Upper lobe of right lung (tissue), 1 donor: Measurements from ENCODE around the gene SLC44A1. TPM values are rescaled to one million over a fixed set of nuclear protein-coding genes. Genes with fewer than 3 reads are reported as not detected.

ENCODE experiments used
- ATAC-seq: fragments of 200-7000 bp; cut with Tn5 transposase; one replicate; pipeline ENCODE4 v1.9.1; 2020; ENCODE audit warnings: mild to moderate bottlenecking, moderate library complexity
- DNase-seq: peaks from one replicate; pipeline ENCODE4 v3.0.0-alpha.2; 2020
- H3K27ac ChIP-seq: fragments of 200-600 bp; one replicate; pipeline ENCODE4 v1.8.0; 2022
- H3K27me3 ChIP-seq: fragments of 200-600 bp; one replicate; pipeline ENCODE4 v1.8.0; 2022; ENCODE audit warnings: mild to moderate bottlenecking
- H3K36me3 ChIP-seq: fragments of 200-600 bp; one replicate; pipeline ENCODE4 v1.8.0; 2022
- H3K4me1 ChIP-seq: fragments of 200-600 bp; one replicate; pipeline ENCODE4 v1.8.0; 2022
- H3K4me3 ChIP-seq: fragments of 200-600 bp; one replicate; pipeline ENCODE4 v1.8.0; 2022; ENCODE audit warnings: mild to moderate bottlenecking
- H3K9me3 ChIP-seq: fragments of 200-600 bp; one replicate; pipeline ENCODE4 v1.8.0; 2022
- intact Hi-C: fragments of 100-400 bp; cut with DNase I; formaldehyde crosslinking; loops from one replicate; pipeline ENCODE4 v1.11.0; 2022
- total RNA-seq: library from RNA; stranded (reverse); fragmentation: NEBNext Ultra II Directional; extraction: Animal tissue kit (Norgen Biotek cat#: 25700); gene quantifications from one replicate; pipeline ENCODE4 v1.2.1, GENCODE V29; 2021
- TF ChIP-seq, protein P1 (sequence below): fragments of 200-600 bp; IDR thresholded peaks from one replicate; pipeline ENCODE4 v1.8.0; 2022; ENCODE audit warnings: antibody characterized with exemption
- donor health status: DM: no; HTN: yes; CAD: no; lungs with severe emphysema.

The SLC44A1 gene
- total RNA-seq, 1 donor from 2014 or later, result 66.1 TPM

DNA sequence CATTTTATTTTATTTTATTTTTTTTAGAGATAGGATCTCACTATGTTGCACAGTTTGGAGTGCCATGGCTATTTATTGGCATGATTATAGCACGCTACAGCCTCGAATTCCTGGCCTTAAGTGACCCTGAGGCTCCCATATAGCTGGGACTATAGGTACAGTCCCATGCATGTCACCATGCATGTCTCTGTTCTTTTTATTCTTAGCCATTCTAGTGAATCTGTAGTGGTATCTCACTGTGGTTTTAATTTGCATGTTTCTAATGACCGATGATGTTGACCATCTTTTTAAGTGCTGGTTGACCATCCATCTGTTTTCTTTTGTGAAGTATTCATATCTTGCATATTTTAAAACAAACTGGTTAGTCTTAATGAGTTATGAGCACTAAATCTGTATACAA, 76.1 kb downstream of the SLC44A1 start:
- H3K36me3 ChIP-seq, result no peaks in the 10 kb centered on the region
- ATAC-seq, result no peak

DNA sequence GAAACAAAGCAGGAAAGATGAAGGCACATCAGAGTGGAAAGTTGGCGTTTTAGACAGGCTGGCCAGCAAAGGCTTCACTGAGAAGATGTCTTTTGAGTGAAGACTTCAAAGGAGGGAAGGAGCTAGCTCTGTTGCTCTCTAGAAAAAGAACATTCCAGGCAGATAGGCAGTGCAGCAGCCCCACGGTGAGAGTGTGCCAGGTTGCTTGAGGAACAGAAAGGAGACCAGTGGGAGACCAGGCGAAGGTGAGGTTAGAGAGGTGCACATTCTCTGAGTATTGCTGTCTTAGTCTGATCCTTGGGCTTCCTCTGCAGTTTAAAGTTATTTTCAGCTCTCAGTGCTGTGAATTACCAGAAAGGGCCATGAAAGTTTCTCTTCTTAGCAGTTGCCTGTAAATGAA, 83.8 kb downstream of the SLC44A1 start:
- Histone ChIP-seq H3K27ac (no peak overlapping the region), H3K9me3 (no peaks in the 10 kb centered on the region), H3K4me3 (no peak overlapping the region), H3K4me1 (peaks cover 10% of the 10 kb centered on the region), H3K27me3 (no peaks in the 10 kb centered on the region), H3K36me3 (no peaks in the 10 kb centered on the region)
- intact Hi-C loops, result no loop called here
- no peak for ATAC-seq
- TF ChIP-seq, protein P1, sequence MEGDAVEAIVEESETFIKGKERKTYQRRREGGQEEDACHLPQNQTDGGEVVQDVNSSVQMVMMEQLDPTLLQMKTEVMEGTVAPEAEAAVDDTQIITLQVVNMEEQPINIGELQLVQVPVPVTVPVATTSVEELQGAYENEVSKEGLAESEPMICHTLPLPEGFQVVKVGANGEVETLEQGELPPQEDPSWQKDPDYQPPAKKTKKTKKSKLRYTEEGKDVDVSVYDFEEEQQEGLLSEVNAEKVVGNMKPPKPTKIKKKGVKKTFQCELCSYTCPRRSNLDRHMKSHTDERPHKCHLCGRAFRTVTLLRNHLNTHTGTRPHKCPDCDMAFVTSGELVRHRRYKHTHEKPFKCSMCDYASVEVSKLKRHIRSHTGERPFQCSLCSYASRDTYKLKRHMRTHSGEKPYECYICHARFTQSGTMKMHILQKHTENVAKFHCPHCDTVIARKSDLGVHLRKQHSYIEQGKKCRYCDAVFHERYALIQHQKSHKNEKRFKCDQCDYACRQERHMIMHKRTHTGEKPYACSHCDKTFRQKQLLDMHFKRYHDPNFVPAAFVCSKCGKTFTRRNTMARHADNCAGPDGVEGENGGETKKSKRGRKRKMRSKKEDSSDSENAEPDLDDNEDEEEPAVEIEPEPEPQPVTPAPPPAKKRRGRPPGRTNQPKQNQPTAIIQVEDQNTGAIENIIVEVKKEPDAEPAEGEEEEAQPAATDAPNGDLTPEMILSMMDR, result no peak
- DNase-seq, result no peak

More for the DNA sequence above, 76.1 kb downstream of the SLC44A1 start:
- TF ChIP-seq, protein P1, result no peak
- Histone ChIP-seq H3K27ac (no peak overlapping the region), H3K27me3 (no peaks in the 10 kb centered on the region), H3K9me3 (no peaks in the 10 kb centered on the region), H3K4me1 (no peaks in the 10 kb centered on the region), H3K4me3 (no peak overlapping the region)
- DNase-seq, result no peak
- intact Hi-C loops, result no loop called here

DNA sequence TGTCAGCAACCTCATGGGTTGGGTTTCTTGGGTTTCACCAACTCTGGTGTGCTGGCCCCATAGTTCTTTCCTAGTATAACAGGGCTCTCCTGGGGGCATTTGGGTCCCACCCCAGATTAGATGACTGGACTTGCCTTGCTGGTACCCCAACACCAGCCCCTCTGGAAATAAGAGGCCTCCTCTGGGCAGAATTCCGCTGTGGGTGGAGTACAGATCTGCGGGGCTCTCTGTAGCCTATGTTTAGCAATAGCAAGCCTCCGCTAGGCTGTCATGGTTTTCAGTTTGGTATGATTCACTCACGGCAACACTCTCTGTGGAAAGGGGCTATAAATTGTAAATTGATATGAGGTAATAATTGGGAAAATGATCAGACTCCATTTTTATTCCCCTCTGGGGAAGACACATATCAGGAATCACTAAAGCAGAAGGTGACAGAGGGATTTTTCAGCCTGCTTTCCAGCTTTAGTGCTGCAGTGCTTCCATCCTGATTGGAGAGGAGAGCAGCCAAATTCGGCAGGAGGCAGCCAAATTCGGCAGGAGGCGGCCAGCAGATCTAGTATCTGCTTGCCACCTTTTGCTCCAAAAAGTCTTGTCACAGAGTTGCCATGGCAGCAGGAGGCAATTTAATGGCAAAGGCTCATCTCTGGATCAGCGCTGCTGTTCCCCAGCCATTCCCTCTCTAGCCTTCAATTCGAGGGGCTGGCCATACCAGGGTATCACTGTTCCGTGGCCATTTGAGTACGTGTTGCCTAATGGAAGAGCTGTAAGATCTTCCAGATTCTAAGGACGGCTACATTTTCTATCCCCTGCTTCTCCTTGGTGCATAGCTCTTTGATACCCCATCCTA, 84.6 kb downstream of the SLC44A1 start:
- no peaks in the 10 kb centered on the region for H3K36me3 ChIP-seq
- ATAC-seq, result no peak
- TF ChIP-seq, protein P1, result no peak
- no peak overlapping the region for H3K27ac ChIP-seq
- H3K4me3 ChIP-seq, result no peak overlapping the region
- H3K27me3 ChIP-seq, result no peaks in the 10 kb centered on the region
- peaks cover 10% of the 10 kb centered on the region for H3K4me1 ChIP-seq
- DNase-seq, result no peak
- intact Hi-C loops, result no loop called here
- no peaks in the 10 kb centered on the region for H3K9me3 ChIP-seq

DNA sequence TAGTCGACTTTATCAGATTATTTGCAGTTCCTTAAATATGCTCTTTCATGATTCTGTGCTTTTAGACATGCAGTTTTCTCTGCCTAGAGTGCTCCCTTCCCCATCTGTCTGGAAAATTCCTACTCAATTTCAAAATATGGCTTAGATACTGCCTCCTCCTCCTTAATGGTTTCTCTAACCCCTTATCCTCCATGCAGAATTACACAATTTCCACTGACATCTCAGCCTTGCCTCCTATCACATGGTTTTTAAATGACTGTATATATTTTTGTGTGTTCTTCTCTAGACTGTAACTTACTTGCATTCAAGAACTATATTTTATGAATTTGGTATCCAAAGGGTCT, 85.2 kb downstream of the SLC44A1 start:
- DNase-seq (no peak), ATAC-seq (no peak)
- no peaks in the 10 kb centered on the region for H3K9me3 ChIP-seq
- no peaks in the 10 kb centered on the region for H3K27me3 ChIP-seq
- intact Hi-C loops, result no loop called here
- TF ChIP-seq, protein P1, result no peak
- peaks cover 10% of the 10 kb centered on the region for H3K4me1 ChIP-seq
- no peak overlapping the region for H3K4me3 ChIP-seq
- H3K36me3 ChIP-seq, result no peaks in the 10 kb centered on the region
- no peak overlapping the region for H3K27ac ChIP-seq

DNA sequence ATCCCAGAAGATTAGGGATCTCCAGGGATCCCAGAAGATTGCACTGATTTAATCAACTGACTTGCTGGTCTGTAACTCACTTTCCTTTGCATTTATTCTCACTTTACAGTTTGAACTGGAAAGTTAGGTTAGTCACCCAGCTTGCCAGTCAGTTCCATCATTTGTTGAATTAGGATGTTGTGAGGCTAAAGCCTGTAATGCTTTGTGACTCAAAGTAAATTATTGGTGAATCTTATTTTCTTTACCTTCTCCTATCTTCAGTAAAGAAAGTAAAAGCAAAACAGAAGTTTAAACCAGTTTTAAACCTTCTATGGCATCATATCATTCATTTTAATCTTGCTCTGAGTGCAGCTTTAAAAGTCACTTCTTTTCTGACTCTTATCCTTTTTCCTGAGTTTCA, 85.8 kb downstream of the SLC44A1 start:
- H3K27me3 ChIP-seq, result no peaks in the 10 kb centered on the region
- intact Hi-C loops, result no loop called here
- no peak overlapping the region for H3K27ac ChIP-seq
- H3K4me3 ChIP-seq, result no peak overlapping the region
- peaks cover 10% of the 10 kb centered on the region for H3K4me1 ChIP-seq
- H3K9me3 ChIP-seq, result no peaks in the 10 kb centered on the region
- ATAC-seq (no peak), DNase-seq (no peak)
- TF ChIP-seq, protein P1, result no peak
- no peaks in the 10 kb centered on the region for H3K36me3 ChIP-seq
